Osteoblast (primary cell): ENCODE results near the gene GSN. TPM values are rescaled to one million over a fixed set of nuclear protein-coding genes. Genes with fewer than 3 reads are reported as not detected.
A peak's percentile ranks its signal among the peaks of the same experiment; 100 is the strongest.

Source experiments
- DNase-seq: peaks from one replicate; pipeline ENCODE4 v3.0.0; 2011; ENCODE audit warnings: low spot score, mixed read lengths; ENCODE audit not compliant: insufficient read length; ENCODE audit errors: missing footprints
- H2AFZ ChIP-seq: 2 replicates; pipeline ENCODE4 v1.6.0; 2011; ENCODE audit warnings: mild to moderate bottlenecking, low read length
- H3K27ac ChIP-seq: 2 replicates; pipeline ENCODE4 v1.5.1; 2011; ENCODE audit warnings: mild to moderate bottlenecking, low read depth, low read length, moderate library complexity
- H3K27me3 ChIP-seq: 2 replicates; pipeline ENCODE4 v1.6.0; 2012; ENCODE audit warnings: mild to moderate bottlenecking, control low read depth, inconsistent platforms, low read length, moderate library complexity; ENCODE audit not compliant: insufficient read depth
- H3K36me3 ChIP-seq: 2 replicates; pipeline ENCODE4 v1.5.1; 2011; ENCODE audit warnings: mild to moderate bottlenecking, low read length, control low read depth, moderate library complexity; ENCODE audit not compliant: insufficient read depth
- H3K4me1 ChIP-seq: 2 replicates; pipeline ENCODE4 v1.5.1; 2011; ENCODE audit warnings: mild to moderate bottlenecking, low read length, control low read depth, moderate library complexity; ENCODE audit not compliant: insufficient read depth
- H3K4me2 ChIP-seq: 2 replicates; pipeline ENCODE4 v1.6.0; 2011; ENCODE audit warnings: mild to moderate bottlenecking, low read length; ENCODE audit not compliant: insufficient read depth
- H3K4me3 ChIP-seq: fragments of 200-600 bp; sonication (generic); 3 replicates; pipeline ENCODE4 v1.5.1; 2012; ENCODE audit warnings: mild to moderate bottlenecking, low read length, inconsistent platforms; ENCODE audit not compliant: insufficient read depth
- H3K79me2 ChIP-seq: 2 replicates; pipeline ENCODE4 v1.6.0; 2012; ENCODE audit warnings: mild to moderate bottlenecking, low read length, control low read depth, inconsistent platforms; ENCODE audit not compliant: insufficient read depth
- H3K9me3 ChIP-seq: 2 replicates; pipeline ENCODE4 v1.5.1; 2011; ENCODE audit warnings: low read depth, low read length, control low read depth
- H4K20me1 ChIP-seq: 2 replicates; pipeline ENCODE4 v1.6.0; 2012; ENCODE audit warnings: mild to moderate bottlenecking, low read length, control low read depth; ENCODE audit not compliant: insufficient read depth
- total RNA-seq: library from RNA; depleted of rRNA; stranded (reverse); fragments of >200 nt; gene quantifications from 2 replicates; pipeline ENCODE4 v1.2.3, GENCODE V29; 2012
- TF ChIP-seq, protein P1 (sequence below): IDR thresholded peaks from 2 replicates; pipeline ENCODE4 v1.5.1; 2011; ENCODE audit warnings: mild to moderate bottlenecking, low read depth, low read length, moderate library complexity; ENCODE audit errors: extremely low read depth

The GSN gene
- total RNA-seq, 1 donor, result 372 TPM

DNA sequence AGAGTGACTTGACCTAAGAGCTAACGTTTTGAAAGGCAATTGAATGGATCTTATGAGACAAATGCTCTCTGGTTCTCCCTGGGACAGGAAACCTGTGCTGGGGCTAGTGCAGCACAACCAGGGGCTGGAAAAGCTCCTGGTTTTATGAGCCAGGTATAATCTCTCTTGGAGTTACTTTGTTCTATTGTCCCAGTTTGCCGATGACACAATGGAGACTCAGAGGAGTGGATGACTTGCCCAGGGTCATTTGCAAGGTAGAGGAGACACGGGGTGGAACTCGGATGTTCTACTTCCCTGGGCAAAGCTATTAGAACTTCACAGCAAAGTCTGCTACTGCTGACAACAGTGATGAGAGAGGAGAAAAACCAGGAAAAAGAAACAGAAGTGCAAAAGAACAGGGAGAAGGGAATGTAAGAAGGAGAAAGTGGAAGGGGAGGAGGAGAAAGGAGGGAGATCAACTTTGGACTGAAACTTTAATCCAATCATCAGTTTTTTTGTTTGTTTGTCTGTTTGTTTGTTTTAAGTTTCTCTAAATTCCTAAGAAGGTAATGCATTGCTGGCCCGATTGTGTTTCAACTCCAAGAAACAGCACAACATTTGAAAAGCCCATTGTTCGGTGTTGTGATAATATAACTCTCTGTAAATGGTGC is 7.4 kb upstream of the GSN start:
- H3K27ac ChIP-seq, result no peak overlapping the region
- peak overlapping the region; percentile 60 for H2AFZ ChIP-seq
- H3K4me2 ChIP-seq, result peak overlapping the region; percentile 25

DNA sequence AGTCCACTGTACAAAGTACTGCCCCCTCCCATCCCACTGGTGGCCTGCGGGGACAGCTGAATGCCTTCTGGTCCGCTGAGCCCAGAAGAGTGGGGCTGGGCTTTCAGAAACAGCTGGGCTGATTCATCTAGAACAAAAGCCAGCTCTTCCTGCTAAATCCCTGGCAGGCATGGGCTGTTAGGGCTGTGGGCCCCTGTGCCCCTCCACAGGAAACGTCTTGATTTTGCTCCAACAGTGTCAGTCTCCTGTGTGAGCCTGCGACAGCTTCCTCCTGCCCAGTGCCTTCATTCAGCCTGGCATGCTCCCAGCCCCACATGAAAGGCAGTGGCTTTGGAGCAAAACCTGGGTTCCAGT is 6.9 kb upstream of the GSN start:
- no peak overlapping the region for H3K27ac ChIP-seq
- H3K79me2 ChIP-seq, result no peaks in the 10 kb centered on the region
- H4K20me1 ChIP-seq, result no peaks in the 10 kb centered on the region
- peak overlapping the region; percentile 60 for H2AFZ ChIP-seq
- no peaks in the 10 kb centered on the region for H3K36me3 ChIP-seq
- peak; percentile 83 for DNase-seq
- TF ChIP-seq, protein P1, sequence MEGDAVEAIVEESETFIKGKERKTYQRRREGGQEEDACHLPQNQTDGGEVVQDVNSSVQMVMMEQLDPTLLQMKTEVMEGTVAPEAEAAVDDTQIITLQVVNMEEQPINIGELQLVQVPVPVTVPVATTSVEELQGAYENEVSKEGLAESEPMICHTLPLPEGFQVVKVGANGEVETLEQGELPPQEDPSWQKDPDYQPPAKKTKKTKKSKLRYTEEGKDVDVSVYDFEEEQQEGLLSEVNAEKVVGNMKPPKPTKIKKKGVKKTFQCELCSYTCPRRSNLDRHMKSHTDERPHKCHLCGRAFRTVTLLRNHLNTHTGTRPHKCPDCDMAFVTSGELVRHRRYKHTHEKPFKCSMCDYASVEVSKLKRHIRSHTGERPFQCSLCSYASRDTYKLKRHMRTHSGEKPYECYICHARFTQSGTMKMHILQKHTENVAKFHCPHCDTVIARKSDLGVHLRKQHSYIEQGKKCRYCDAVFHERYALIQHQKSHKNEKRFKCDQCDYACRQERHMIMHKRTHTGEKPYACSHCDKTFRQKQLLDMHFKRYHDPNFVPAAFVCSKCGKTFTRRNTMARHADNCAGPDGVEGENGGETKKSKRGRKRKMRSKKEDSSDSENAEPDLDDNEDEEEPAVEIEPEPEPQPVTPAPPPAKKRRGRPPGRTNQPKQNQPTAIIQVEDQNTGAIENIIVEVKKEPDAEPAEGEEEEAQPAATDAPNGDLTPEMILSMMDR, result no peak
- no peaks in the 10 kb centered on the region for H3K9me3 ChIP-seq
- no peak overlapping the region for H3K4me3 ChIP-seq
- H3K4me2 ChIP-seq, result peak overlapping the region; percentile 25
- peaks cover 28% of the 10 kb centered on the region for H3K4me1 ChIP-seq
- H3K27me3 ChIP-seq, result no peaks in the 10 kb centered on the region

More for the DNA sequence above, 7.4 kb upstream of the GSN start:
- no peaks in the 10 kb centered on the region for H3K36me3 ChIP-seq
- DNase-seq, result no peak
- H3K4me3 ChIP-seq, result no peak overlapping the region
- no peaks in the 10 kb centered on the region for H3K79me2 ChIP-seq
- no peaks in the 10 kb centered on the region for H3K27me3 ChIP-seq
- H3K9me3 ChIP-seq, result no peaks in the 10 kb centered on the region
- TF ChIP-seq, protein P1, result no peak
- H4K20me1 ChIP-seq, result no peaks in the 10 kb centered on the region
- H3K4me1 ChIP-seq, result peaks cover 28% of the 10 kb centered on the region

DNA sequence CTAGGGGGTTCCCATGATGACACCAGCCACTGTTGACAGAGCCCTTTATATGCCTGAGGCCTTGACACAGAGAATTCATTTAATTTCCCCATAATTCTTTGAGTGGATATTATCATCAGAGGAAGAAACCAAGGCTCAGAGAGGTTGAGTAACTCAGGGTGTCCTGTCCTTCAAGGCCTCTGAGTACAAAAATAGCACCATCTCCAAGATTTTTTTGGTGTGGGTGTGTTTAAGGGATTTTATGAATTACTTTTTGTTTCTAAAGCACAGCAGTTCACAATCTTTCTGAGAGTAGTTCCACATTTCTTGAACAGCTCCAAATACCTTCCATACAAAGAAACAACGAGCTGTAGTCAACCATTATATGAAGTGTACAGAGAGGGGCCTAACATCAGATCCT is 6.2 kb upstream of the GSN start:
- TF ChIP-seq, protein P1, result no peak
- Histone ChIP-seq H3K79me2 (no peaks in the 10 kb centered on the region), H4K20me1 (no peaks in the 10 kb centered on the region), H3K27ac (no peak overlapping the region), H2AFZ (no peak overlapping the region), H3K36me3 (no peaks in the 10 kb centered on the region), H3K9me3 (no peaks in the 10 kb centered on the region), H3K4me2 (no peak overlapping the region), H3K27me3 (no peaks in the 10 kb centered on the region), H3K4me3 (no peak overlapping the region), H3K4me1 (peaks cover 28% of the 10 kb centered on the region)
- no peak for DNase-seq

DNA sequence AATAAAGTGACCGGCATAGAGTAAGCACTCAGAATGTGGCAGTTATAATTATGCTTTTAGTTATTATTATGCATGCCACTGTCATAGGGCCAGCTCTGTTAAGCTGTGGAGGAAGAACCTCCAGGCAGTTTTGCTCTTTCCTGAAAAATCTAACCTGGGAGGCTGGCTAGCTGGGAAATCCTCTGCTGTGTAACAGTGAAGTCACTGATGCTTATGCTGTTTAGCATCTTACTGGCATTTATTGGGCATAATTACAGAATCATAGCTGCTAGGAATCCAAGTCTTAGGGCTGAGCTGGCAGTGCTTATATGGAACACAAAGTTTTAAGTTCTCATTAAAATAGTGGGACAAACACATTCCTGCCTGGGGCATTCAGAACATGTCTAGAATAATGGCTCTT is 5.5 kb upstream of the GSN start:
- TF ChIP-seq, protein P1, result no peak
- peaks cover 29% of the 10 kb centered on the region for H3K4me1 ChIP-seq
- H3K27me3 ChIP-seq, result no peaks in the 10 kb centered on the region
- H3K9me3 ChIP-seq, result no peaks in the 10 kb centered on the region
- no peak overlapping the region for H3K27ac ChIP-seq
- no peaks in the 10 kb centered on the region for H4K20me1 ChIP-seq
- H2AFZ ChIP-seq, result no peak overlapping the region
- H3K36me3 ChIP-seq, result no peaks in the 10 kb centered on the region
- H3K4me2 ChIP-seq, result no peak overlapping the region
- H3K4me3 ChIP-seq, result no peak overlapping the region
- no peak for DNase-seq
- no peaks in the 10 kb centered on the region for H3K79me2 ChIP-seq
